ENCODE data around the gene OCLN.

- TF ChIP-seq CTCF (IDR thresholded peaks at IDR 0.05) (no peak), EZH2 (IDR thresholded peaks at IDR 0.05) (no peak), EZH2phosphoT487 (IDR thresholded peaks at IDR 0.05) (no peak)
These were observed 25.0 kb upstream of the OCLN start for GRCh38 chr5:69467442-69468225.

Data from neural progenitor cell (in vitro differentiated cells).